Activated CD8-positive, alpha-beta memory T cell treated with anti-CD3 and anti-CD28 coated beads, Interleukin-2, amount 50 U/mL, for 1 hour (primary cell): ENCODE measurements around the gene SMIM22.
A peak's percentile ranks its signal among the peaks of the same experiment; 100 is the strongest.

Experiments
- DNase-seq: peaks from one replicate; pipeline ENCODE4 v3.0.0-alpha.2; 2020; ENCODE audit errors: extremely low read depth

Gene SMIM22

DNA sequence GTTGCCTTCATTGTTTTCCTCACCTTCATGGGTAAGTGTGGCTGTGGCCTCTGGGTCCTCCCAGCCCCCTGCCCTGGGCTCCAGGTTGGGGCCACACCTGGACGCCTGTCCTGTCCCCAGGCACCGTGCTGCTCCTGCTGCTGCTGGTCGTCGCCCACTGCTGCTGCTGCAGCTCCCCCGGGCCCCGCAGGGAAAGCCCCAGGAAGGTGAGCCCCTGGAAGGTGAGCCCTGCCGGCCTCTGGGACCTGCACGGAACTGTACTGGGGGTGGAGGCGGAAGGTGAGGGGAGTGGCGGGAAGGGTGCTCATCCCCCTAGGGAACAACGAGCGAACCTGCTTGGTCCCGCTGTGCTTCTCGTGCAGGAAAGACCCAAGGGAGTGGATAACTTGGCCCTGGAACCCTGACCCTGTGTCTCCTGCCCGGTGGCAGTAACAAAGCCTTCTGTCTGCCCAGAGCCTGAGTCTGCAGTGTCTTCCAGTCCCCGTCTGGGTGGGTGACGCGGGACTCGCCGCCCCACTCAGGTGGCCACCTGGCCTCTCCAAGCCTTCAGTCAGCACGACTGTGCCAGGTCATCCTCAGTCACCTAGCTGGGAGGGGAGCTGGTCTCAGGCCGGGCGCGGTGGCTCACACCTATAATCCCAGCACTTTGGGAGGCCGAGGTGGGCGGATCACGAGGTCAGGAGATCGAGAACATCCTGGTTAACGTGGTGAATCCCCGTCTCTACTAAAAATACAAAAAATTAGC lies 831 bp downstream of the SMIM22 start:
- no peak for DNase-seq

DNA sequence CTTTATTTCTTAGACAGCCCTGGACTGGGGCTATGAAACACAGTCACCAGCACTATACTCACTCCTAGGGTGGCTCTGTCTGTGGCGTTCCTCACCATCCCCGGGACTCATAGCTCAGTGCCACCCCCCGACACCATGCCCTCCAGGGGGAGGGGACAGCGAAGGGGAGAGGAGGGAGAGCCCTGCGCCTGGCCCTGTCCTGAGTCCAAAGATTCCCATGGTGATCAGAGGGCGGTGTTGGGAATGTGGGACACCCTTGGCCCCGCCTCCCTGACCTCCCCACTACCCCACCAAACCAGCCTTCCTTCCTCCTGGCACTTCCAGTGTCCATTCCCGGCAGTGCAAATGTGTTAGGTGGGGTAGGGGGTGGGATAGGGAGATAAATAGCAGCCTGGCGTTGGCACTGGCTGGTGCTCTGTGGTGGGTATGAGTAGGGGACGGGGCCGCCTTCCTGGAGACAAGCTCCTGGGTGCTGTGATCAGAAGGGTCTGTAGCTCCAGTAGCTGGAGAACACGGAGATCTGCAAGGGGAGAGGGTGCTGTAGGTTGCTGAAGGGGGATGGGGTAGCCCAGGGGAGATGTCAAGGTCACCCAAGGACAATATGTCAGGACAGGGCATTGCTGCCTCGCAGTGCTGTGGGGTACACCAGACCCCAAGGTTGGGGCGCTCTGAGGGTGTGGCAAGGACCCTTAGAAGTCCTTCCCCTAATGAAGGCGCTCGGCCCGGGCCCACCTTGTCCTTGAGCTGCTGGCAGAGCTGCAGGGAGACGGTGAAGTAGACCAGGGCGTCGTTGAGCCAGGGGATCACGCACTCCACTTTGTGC lies 2.0 kb downstream of the SMIM22 start:
- no peak for DNase-seq

- no peak for DNase-seq
Measured at GRCh38 chr16:4797805-4798252, 2.7 kb downstream of the SMIM22 start.

GRCh38 chr16:4798456-4798855 lies 3.3 kb downstream of the SMIM22 start:
- DNase-seq: no peak

DNA sequence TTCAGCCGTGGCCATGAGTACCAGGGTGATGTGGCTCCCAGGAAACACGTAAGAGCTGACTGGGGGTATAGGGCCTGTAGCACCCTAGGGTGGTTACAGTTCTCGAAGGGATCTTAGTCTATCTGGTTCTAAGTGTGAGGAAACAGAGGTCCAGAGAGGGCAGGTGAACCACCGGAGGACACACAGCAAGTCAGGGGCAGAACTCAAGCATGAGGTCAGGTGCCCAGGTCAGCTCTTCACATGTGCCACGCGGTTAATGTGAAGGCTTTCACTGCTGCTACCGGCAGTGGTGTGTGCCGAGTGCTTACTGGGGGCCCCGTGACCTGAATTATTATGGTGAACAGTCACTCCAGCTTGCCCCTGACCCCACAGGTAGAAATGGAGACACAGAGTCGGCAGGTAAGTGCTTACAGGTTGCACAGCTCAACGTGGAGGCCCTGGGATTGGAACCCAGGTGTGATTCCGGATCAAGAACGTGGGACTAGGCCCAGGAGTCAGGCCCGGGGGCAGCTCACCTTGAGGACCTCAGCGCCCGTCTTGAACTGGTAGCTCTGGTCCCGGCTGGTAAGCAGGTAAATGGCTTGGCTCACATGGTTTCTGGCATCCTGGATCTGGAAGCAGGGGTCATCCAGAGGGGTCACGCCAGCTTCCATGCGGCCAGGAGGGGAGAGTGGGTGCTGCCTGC lies 4.1 kb downstream of the SMIM22 start:
- no peak for DNase-seq

DNA sequence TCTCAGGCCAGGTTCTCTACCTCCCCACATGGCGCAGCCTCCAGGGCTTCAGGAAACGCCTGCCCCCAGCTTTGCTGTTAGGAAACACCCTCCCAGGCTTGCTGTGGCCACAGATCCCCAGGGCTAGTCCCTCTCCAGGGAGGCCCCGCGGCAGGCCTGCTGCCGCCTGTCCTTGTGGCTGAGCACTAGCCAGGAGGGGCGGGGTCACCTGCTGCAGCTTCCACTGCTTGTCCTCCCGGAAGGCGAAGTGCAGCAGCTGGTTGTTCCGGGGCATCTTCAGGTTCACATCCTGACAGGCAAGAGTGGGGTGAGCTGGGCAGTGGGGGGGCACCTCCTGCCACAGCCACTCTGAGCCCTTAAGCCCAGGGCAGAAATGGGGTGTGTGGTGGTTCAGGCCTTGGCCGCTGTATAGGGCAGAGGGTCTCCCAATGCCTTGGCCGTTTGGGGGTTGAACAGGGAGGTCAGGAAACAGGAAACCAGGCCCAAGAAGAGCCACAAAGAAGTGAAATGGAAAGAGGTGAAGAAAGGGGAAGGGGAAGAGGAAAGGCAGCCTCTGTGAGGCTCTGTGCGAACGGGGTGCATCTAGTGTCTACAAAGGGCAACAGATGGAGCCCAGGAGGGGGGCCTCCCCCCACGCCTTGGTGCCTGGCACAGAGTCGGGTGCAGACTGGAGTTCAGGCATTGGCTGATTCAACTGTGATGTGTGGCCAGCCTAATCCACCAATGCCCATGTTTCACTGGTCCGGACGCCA lies 5.3 kb downstream of the SMIM22 start:
- no peak for DNase-seq

DNA sequence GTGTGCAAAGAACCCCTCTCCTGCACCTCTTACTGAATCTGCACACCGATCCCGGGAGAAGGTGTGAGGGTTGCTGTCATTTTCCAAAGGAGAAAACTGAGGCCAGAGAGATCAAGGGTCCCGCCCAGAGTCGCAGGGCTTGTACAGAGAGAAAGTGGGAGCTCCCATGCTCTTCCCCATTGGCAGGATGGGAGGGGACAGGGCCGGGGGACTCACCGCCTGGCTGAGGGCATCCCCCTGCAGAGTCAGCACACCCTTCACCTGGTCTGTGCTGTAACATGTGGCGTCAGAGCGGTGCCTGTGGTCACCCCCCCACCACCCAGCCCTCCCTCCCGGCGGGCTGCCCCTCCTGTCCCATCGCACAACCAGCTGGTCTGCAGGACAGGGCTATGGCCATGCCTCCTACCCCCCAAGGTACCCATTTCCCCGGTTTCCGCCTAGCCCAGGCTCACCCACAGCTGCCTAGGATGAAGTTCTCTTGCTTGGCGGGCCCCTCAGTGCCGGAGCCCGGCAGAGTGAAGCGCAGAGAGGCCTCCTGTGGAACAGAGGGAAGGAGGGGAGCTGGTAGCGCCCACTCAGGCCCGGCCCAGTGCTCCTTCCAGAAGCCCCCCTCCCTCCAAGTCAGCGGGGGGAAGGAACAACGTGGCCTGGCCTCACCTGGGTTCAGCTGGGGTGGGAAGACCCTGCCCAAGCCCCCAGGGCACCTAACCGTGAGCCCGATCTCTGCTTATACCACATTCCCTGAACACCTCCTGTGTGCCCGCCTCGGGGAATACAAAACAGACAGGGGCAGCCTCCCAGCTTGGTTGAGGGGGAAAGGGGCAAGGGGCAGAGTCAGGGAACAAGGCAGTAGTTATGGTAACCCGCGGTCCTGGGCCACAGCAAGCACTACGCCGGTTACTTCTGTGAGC lies 6.1 kb downstream of the SMIM22 start:
- no peak for DNase-seq

- peak; percentile 49 for DNase-seq
Measured at GRCh38 chr16:4801962-4802658, 6.9 kb downstream of the SMIM22 start, which contains the start of gene ROGDI. ROGDI (minus strand) TSS chr16:4802633; CDS start chr16:4802571, 62 bp downstream.

GRCh38 chr16:4802659-4803287 lies 7.6 kb downstream of the SMIM22 start:
- DNase-seq: peak; percentile 53

- DNase-seq: no peak
Measured at GRCh38 chr16:4803401-4803844, 8.3 kb downstream of the SMIM22 start.

DNA sequence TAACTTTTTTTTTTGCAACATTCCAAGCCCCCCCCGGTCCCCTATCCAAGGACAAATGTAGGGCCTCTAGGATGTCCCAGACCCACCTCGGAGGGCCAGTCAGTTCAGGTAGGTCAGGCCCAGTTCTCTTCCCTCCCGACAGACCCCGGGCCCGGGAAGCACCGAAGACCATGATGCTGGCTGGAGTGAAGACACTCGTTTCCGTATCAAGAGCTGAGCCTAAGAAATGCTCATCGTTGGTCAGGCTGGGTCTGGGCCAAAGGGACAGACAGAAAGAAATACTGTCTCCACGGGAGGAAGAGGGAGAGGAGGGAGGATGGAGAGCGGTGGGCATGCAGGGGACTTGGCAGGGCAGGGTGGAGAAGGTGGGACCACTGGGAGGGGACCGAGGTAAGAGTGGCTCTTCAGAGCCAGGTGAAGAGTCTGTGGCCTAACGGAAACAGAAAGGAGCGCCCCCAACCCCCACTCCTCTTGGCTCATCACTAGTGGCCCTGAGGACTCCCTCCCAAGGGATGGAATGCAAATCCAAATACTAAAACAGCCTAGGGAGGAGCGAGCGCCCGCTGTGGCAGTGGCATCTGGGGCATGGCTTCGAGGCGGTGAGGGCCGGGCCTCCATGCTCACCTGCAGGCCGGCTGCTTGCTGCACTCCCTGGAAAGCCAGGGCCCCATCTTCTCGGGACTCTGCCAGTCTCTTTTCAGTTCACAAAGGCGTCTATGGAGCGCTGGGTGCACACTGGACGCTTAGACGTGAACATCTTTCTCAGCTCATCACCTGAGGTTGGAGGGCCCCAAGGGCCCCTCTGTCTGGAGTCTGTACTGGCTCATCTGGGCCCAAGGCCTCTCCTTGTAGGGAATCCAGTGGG lies 9.0 kb downstream of the SMIM22 start:
- DNase-seq: no peak

DNA sequence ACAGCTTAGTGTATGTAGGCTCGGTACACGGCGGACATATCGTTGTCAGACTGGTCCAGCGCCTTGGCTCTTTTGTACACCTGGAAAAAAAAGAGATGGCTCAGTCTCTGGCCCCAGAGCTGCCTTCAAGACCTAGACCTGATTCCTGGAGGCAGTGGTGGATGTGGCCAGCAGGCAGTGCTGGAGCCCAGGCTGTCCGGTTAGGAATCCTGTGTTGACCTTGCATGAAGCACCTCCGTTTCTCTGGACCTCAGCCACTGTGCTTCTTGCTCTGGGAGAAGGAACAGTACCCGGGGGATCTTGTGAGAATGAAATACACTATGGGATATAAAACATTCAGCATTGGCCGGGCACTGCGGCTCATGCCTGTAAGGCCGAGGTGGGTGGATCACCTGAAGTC lies 10.1 kb downstream of the SMIM22 start:
- no peak for DNase-seq

GRCh38 chr16:4806280-4806679 lies 11.1 kb downstream of the SMIM22 start:
- no peak for DNase-seq

GRCh38 chr16:4811242-4811641 lies 16.1 kb downstream of the SMIM22 start:
- DNase-seq: no peak

GRCh38 chr16:4811773-4812172 lies 16.6 kb downstream of the SMIM22 start:
- no peak for DNase-seq

DNA sequence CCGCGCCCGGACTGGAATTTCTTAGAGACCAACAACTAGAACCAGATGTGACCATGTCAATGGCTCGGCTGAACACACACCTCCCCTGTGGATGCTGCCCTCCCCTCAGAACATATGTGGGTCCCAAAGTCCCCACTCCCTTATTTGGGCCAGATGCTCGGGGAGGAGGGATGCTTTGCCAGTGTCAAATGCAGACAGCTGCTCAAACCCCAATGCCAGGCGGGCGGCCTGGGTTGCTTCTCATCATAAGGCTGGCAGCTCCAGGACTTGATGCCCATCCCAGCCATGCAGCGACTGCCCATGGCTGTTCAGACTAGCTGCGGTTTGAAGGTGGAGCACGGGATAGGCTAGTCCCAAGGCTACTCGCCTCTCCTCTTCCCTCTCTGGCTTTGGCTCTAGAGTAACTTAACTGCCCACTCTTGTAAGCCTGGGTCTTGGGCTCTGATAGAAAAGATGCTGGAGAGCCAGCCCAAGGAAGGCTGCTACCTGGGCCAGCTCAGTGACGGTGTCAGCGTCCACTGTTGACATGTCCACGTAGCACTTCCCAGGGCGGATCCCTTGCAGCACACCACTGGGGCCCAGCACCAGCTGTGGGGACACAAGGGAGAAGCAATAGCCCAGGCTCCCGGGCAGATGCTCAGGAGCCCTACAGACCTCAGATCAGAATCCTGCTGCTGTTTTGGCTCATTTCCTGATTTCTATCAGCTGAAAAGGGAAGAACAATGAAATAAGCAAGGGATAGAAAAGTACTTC lies 18.3 kb downstream of the SMIM22 start:
- no peak for DNase-seq

- no peak for DNase-seq
Measured at GRCh38 chr16:4814046-4814445, 18.9 kb downstream of the SMIM22 start.
